ENCODE measurements around the gene GALNT16. TPM values are rescaled to one million over a fixed set of nuclear protein-coding genes. Genes with fewer than 3 reads are reported as not detected.

The GALNT16 gene
- total and polyA plus RNA-seq, 2 of the 8 experiments (the other 6 are each of a cell fraction or from before 2014, with no cell fraction given), result 5.4 to 6.3 TPM

GRCh38 chr14:69284170-69284569 is 24.2 kb downstream of the GALNT16 start (continued):
- TF ChIP-seq TBP (IDR thresholded peaks at IDR 0.05; ENCODE audit: low read depth, low read length) (no peak), CBX8 (IDR thresholded peaks at IDR 0.05; ENCODE audit: borderline replicate concordance, low read depth, low read length) (no peak), SP4 (IDR thresholded peaks at IDR 0.05; ENCODE audit: low read length) (no peak), SRF (IDR thresholded peaks at IDR 0.05; ENCODE audit: low read depth, low read length) (no peak)

Measured in H1 (cell line).